Keratinocyte (primary cell): ENCODE data around the gene PDCD11. TPM values are rescaled to one million over a fixed set of nuclear protein-coding genes. Genes with fewer than 3 reads are reported as not detected.

Source experiments
- DNase-seq: peaks from one replicate; pipeline ENCODE4 v3.0.0-alpha.2; 2011; ENCODE audit warnings: low read depth, missing footprints, low spot score
- FAIRE-seq: peaks from 2 replicates; lab custom pipeline; 2011; peaks lifted over from hg19 to GRCh38; lab: Jason Lieb, UNC
- H2AFZ ChIP-seq: 2 replicates; pipeline ENCODE4 v1.6.0; 2012; ENCODE audit warnings: low read length, control low read depth, inconsistent platforms; ENCODE audit not compliant: control insufficient read depth
- H3K27ac ChIP-seq: 2 replicates; pipeline ENCODE4 v1.5.1; 2011; ENCODE audit warnings: low read length; ENCODE audit not compliant: control insufficient read depth, insufficient read depth
- H3K27me3 ChIP-seq: 3 replicates; pipeline ENCODE4 v1.6.0; 2011; ENCODE audit warnings: low read length; ENCODE audit not compliant: control insufficient read depth, insufficient read depth; ENCODE audit errors: extremely low read depth
- H3K36me3 ChIP-seq, 2 experiments: 2 replicates in 1 of 2; 3 replicates in 1 of 2; pipeline ENCODE4 v1.5.1; 2011; ENCODE audit warnings: low read length in 2 of 2, mild to moderate bottlenecking in 1 of 2; ENCODE audit not compliant: control insufficient read depth in 2 of 2, insufficient read depth in 2 of 2; ENCODE audit errors: extremely low read depth in 1 of 2
- H3K4me1 ChIP-seq: 3 replicates; pipeline ENCODE4 v1.5.1; 2011; ENCODE audit warnings: low read length; ENCODE audit not compliant: control insufficient read depth, insufficient read depth; ENCODE audit errors: extremely low read depth
- H3K4me2 ChIP-seq: 3 replicates; pipeline ENCODE4 v1.6.0; 2011; ENCODE audit warnings: low read depth, low read length; ENCODE audit not compliant: control insufficient read depth, insufficient read depth; ENCODE audit errors: extremely low read depth
- H3K4me3 ChIP-seq, 3 experiments: fragments of 200-600 bp in 1 of 3; sonication (generic) in 1 of 3; 2 replicates in 2 of 3; 3 replicates in 1 of 3; pipeline ENCODE4 v1.5.1; 2011 to 2016; ENCODE audit warnings: low read length in 3 of 3, mild to moderate bottlenecking in 3 of 3, control low read depth in 2 of 3, inconsistent platforms in 1 of 3, low read depth in 1 of 3, mixed read lengths in 1 of 3, mixed run types in 1 of 3, moderate library complexity in 1 of 3; ENCODE audit not compliant: control insufficient read depth in 2 of 3, insufficient read depth in 2 of 3; ENCODE audit errors: extremely low read depth in 1 of 3
- H3K79me2 ChIP-seq: 2 replicates; pipeline ENCODE4 v1.6.0; 2012; ENCODE audit warnings: low read length; ENCODE audit not compliant: control insufficient read depth, insufficient read depth
- H3K9ac ChIP-seq: 3 replicates; pipeline ENCODE4 v1.6.0; 2011; ENCODE audit warnings: low read length; ENCODE audit not compliant: control insufficient read depth, insufficient read depth; ENCODE audit errors: extremely low read depth
- H3K9me1 ChIP-seq: 3 replicates; pipeline ENCODE4 v1.6.0; 2011; ENCODE audit warnings: low read length; ENCODE audit not compliant: control insufficient read depth, insufficient read depth; ENCODE audit errors: extremely low read depth
- H3K9me3 ChIP-seq: 2 replicates; pipeline ENCODE4 v1.5.1; 2012; ENCODE audit warnings: low read depth, low read length; ENCODE audit not compliant: control insufficient read depth
- H4K20me1 ChIP-seq: 3 replicates; pipeline ENCODE4 v1.6.0; 2011; ENCODE audit warnings: low read length; ENCODE audit not compliant: control insufficient read depth, insufficient read depth; ENCODE audit errors: extremely low read depth
- CTCF ChIP-seq, 3 experiments: IDR thresholded peaks in 1 of 3; conservative IDR thresholded peaks in 1 of 3; optimal IDR thresholded peaks in 1 of 3; 2 replicates in 2 of 3; 3 replicates in 1 of 3; pipeline versions ENCODE3 to v1.5.1; 2011; ENCODE audit warnings: low read length in 3 of 3, mild to moderate bottlenecking in 3 of 3, moderate library complexity in 2 of 3, control low read depth in 1 of 3, inconsistent platforms in 1 of 3; ENCODE audit not compliant: insufficient read depth in 2 of 3; ENCODE audit errors: extremely low read depth in 1 of 3
- EZH2 ChIP-seq: IDR thresholded peaks from one replicate; pipeline ENCODE4 v1.6.1; 2012; ENCODE audit warnings: inconsistent platforms, mild to moderate bottlenecking, low read length, moderate library complexity
- dilution Hi-C: fragments of 300-500 bp; cut with MboI; formaldehyde crosslinking; loops from one replicate; pipeline ENCODE4 v1.7.0; 2020; ENCODE audit warnings: low sequenced_read_pairs; ENCODE audit not compliant: extremely low pct_ligation_motif_present
- polyA plus RNA-seq, 5 experiments: library from polyadenylated mRNA; depleted of rRNA in 3 of 5; stranded (reverse) in 3 of 5; stranded (forward) in 1 of 5; unstranded in 1 of 5; fragments of >200 nt; gene quantifications; 1 replicate in 1 of 5; 2 replicates in 3 of 5; 3 replicates in 1 of 5; pipeline versions ENCODE4 v1.2.1 to v1.2.3, GENCODE V29; 2011 to 2012; ENCODE audit warnings: missing spikeins in 2 of 5, low read depth in 1 of 5, low replicate concordance in 1 of 5

The PDCD11 gene
- polyA plus RNA-seq, 1 donor (not counting 4 experiments of a cell fraction or from before 2014, with no cell fraction given): 28.6 TPM

GRCh38 chr10:103396789-103397087, 312 bp downstream of the PDCD11 start:
- dilution Hi-C loops: no loop called here
- no peak for FAIRE-seq
- Histone ChIP-seq H3K9ac (peak overlapping the region; percentile 90), H3K9me1 (no peaks in the 10 kb centered on the region), H3K27ac (peak overlapping the region; percentile 84), H3K4me1 (peaks cover 17% of the 10 kb centered on the region), H3K27me3 (no peaks in the 10 kb centered on the region), H2AFZ (peak overlapping the region; percentile 96), H3K4me2 (peak overlapping the region; percentile 92), H4K20me1 (no peaks in the 10 kb centered on the region), H3K36me3 (peaks cover 17 to 27% of the 10 kb centered on the region in 2 experiments), H3K4me3 (peak overlapping the region; percentile 65 to 98 (median 93)), H3K9me3 (no peaks in the 10 kb centered on the region), H3K79me2 (peaks cover 79% of the 10 kb centered on the region)
- DNase-seq: no peak
- TF ChIP-seq EZH2: no peak

DNA sequence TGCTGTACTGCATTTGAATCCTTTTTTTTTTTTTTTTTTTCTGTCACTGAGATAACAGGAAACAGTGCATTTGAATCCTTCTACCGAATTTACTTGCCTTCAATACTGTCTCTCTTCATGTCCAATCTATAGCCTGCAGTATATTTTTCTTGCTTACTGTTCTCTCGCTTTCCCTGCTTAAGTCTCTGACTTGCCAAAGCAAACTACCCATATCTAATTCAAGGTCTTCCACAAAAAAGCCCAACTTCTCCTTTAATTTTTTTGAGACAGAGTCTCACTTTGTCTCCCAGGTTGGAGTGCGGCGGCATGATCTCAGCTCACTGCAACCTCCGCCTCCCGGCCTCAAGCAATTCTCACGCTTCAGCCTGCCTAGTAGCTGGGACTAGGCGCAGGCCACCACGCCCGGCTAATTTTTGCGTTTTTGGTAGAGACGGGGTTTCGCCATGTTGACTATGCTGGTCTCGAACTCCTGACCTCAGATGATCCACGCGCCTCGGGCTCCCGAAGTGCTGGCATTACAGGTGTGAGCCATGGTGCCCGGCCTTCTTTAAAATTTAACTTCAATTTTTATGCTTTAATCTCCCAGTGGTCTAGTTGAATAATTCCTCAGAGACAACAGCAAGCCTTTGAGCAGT, 882 bp downstream of the PDCD11 start:
- H3K79me2 ChIP-seq: peaks cover 78% of the 10 kb centered on the region
- TF ChIP-seq EZH2 (no peak), CTCF (optimal IDR thresholded peaks at IDR 0.05 in 1 of 3, IDR thresholded peaks at IDR 0.05 in 1 of 3, conservative IDR thresholded peaks at IDR 0.05 in 1 of 3; ENCODE audit: extremely low read depth in 1 of 3, insufficient read depth in 2 of 3, low read length in 3 of 3) (no peak)
- H3K27me3 ChIP-seq: no peaks in the 10 kb centered on the region
- H3K4me2 ChIP-seq: peak overlapping the region; percentile 92
- H2AFZ ChIP-seq: peak overlapping the region; percentile 96
- DNase-seq (no peak), FAIRE-seq (no peak)
- no peaks in the 10 kb centered on the region for H4K20me1 ChIP-seq
- H3K9ac ChIP-seq: peak overlapping the region; percentile 90
- no peaks in the 10 kb centered on the region for H3K9me3 ChIP-seq
- peaks cover 18 to 27% of the 10 kb centered on the region in 2 experiments for H3K36me3 ChIP-seq
- dilution Hi-C loops: no loop called here
- H3K9me1 ChIP-seq: no peaks in the 10 kb centered on the region
- peak overlapping the region; percentile 65 to 98 (median 93) for H3K4me3 ChIP-seq
- H3K4me1 ChIP-seq: peaks cover 17% of the 10 kb centered on the region
- H3K27ac ChIP-seq: peak overlapping the region; percentile 84

DNA sequence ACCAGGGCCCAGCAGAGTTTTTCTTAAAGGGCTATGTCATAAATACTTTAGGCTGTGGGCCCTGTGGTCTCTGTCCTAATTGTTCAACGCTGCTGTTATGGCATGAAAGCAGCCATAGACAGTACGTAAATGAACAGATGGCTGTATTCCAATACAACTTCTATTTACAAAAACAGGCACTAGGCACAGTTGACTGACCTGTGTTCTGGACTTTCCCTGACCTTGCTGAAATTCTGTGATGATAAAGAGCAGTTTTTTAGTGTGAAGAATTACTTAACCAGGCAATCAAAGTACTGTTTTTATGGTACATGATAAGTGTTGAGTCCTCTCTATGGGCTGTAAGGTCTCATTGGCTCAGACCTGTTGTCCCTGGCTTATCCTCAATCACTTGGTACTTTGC, 17.1 kb downstream of the PDCD11 start:
- peaks cover 67 to 71% of the 10 kb centered on the region in 2 experiments for H3K36me3 ChIP-seq
- no peak for DNase-seq
- no peak for FAIRE-seq

More for the DNA sequence above, 17.1 kb downstream of the PDCD11 start:
- Histone ChIP-seq H3K4me3 (no peak overlapping the region), H3K4me1 (no peaks in the 10 kb centered on the region), H4K20me1 (no peaks in the 10 kb centered on the region), H3K79me2 (no peaks in the 10 kb centered on the region), H3K27ac (no peak overlapping the region), H3K9me3 (no peaks in the 10 kb centered on the region), H3K27me3 (no peaks in the 10 kb centered on the region), H3K9me1 (no peaks in the 10 kb centered on the region), H3K4me2 (no peak overlapping the region), H3K9ac (no peak overlapping the region), H2AFZ (no peak overlapping the region)
- TF ChIP-seq CTCF (optimal IDR thresholded peaks at IDR 0.05 in 1 of 3, IDR thresholded peaks at IDR 0.05 in 1 of 3, conservative IDR thresholded peaks at IDR 0.05 in 1 of 3; ENCODE audit: extremely low read depth in 1 of 3, insufficient read depth in 2 of 3, low read length in 3 of 3): no peak
- no peak for TF ChIP-seq EZH2
- dilution Hi-C loops: no loop called here
